Neuronal stem cell (in vitro differentiated cells): ENCODE results near the gene SPRY1.

Source experiments
- DNase-seq: peaks from one replicate; pipeline ENCODE4 v3.0.0-alpha.2; 2013; ENCODE audit warnings: low spot score
- H2AFZ ChIP-seq: one replicate; pipeline ENCODE4 v1.6.1; 2013; ENCODE audit warnings: mild to moderate bottlenecking, low read length, inconsistent platforms
- H2AK5ac ChIP-seq: 2 replicates; pipeline ENCODE4 v1.6.1; 2013; ENCODE audit warnings: low read depth, mild to moderate bottlenecking, inconsistent platforms, low read length, moderate library complexity, mixed read lengths
- H2BK120ac ChIP-seq: 2 replicates; pipeline ENCODE4 v1.6.1; 2013; ENCODE audit warnings: low read depth, mild to moderate bottlenecking, inconsistent platforms, low read length, moderate library complexity, mixed read lengths
- H2BK12ac ChIP-seq: one replicate; pipeline ENCODE4 v1.6.1; 2013; ENCODE audit warnings: low read length, inconsistent platforms
- H2BK15ac ChIP-seq: 2 replicates; pipeline ENCODE4 v1.6.1; 2013; ENCODE audit warnings: mild to moderate bottlenecking, low read length, inconsistent platforms, mixed read lengths
- H2BK5ac ChIP-seq: one replicate; pipeline ENCODE4 v1.6.1; 2013; ENCODE audit warnings: inconsistent platforms, mild to moderate bottlenecking, low read length, moderate library complexity
- H3K14ac ChIP-seq: one replicate; pipeline ENCODE4 v1.6.1; 2013; ENCODE audit warnings: low read length, inconsistent platforms
- H3K18ac ChIP-seq: 2 replicates; pipeline ENCODE4 v1.6.1; 2013; ENCODE audit warnings: low read length, inconsistent platforms
- H3K23ac ChIP-seq: 2 replicates; pipeline ENCODE4 v1.6.1; 2013; ENCODE audit warnings: low read depth, mild to moderate bottlenecking, mixed read lengths, low read length, inconsistent platforms; ENCODE audit not compliant: poor library complexity
- H3K27ac ChIP-seq: replicated peaks from 3 replicates; pipeline ENCODE4 v1.5.1; 2013; ENCODE audit warnings: low read length, inconsistent platforms
- H3K27me3 ChIP-seq, 3 experiments: 2 replicates each; pipeline ENCODE4 v1.6.1; 2013; ENCODE audit warnings: low read length in 3 of 3, mild to moderate bottlenecking in 2 of 3, inconsistent platforms in 1 of 3, low read depth in 1 of 3, mixed read lengths in 1 of 3, moderate library complexity in 1 of 3; ENCODE audit not compliant: control insufficient read depth in 3 of 3, insufficient read depth in 3 of 3
- H3K36me3 ChIP-seq, 2 donors: replicated peaks in 1 of 2; 2 replicates each; pipeline ENCODE4 v1.6.1; 2013; ENCODE audit warnings: low read length in 2 of 2; ENCODE audit not compliant: control insufficient read depth in 2 of 2, insufficient read depth in 2 of 2
- H3K4ac ChIP-seq: 2 replicates; pipeline ENCODE4 v1.6.1; 2013; ENCODE audit warnings: inconsistent platforms, mild to moderate bottlenecking, low read length, moderate library complexity
- H3K4me1 ChIP-seq, 2 donors: 1 replicate in 1 of 2; 2 replicates in 1 of 2; pipeline ENCODE4 v1.6.1; 2013; ENCODE audit warnings: low read length in 2 of 2, low read depth in 1 of 2; ENCODE audit not compliant: control insufficient read depth in 2 of 2, insufficient read depth in 1 of 2
- H3K4me2 ChIP-seq: one replicate; pipeline ENCODE4 v1.6.1; 2013; ENCODE audit warnings: mild to moderate bottlenecking, low read length, inconsistent platforms; ENCODE audit not compliant: insufficient read depth, poor library complexity, severe bottlenecking
- H3K4me3 ChIP-seq, 2 donors: 2 replicates each; pipeline ENCODE4 v1.5.1; 2013; ENCODE audit warnings: low read length in 2 of 2, mild to moderate bottlenecking in 2 of 2, inconsistent platforms in 1 of 2, moderate library complexity in 1 of 2
- H3K79me1 ChIP-seq: one replicate; pipeline ENCODE4 v1.6.1; 2013; ENCODE audit warnings: low read depth, mild to moderate bottlenecking, inconsistent platforms, low read length, moderate library complexity
- H3K9ac ChIP-seq: one replicate; pipeline ENCODE4 v1.6.1; 2013; ENCODE audit warnings: mild to moderate bottlenecking, low read depth, low read length, inconsistent platforms; ENCODE audit not compliant: poor library complexity
- H3K9me3 ChIP-seq, 2 donors: replicated peaks in 1 of 2; 2 replicates each; pipeline versions ENCODE3 to v1.6.1; 2013; ENCODE audit warnings: low read length in 2 of 2, mild to moderate bottlenecking in 2 of 2, inconsistent platforms in 1 of 2, low read depth in 1 of 2, mixed read lengths in 1 of 2, moderate library complexity in 1 of 2; ENCODE audit not compliant: control insufficient read depth in 2 of 2, insufficient read depth in 1 of 2
- H4K8ac ChIP-seq: one replicate; pipeline ENCODE4 v1.6.1; 2013; ENCODE audit warnings: low read depth, mild to moderate bottlenecking, inconsistent platforms, low read length, moderate library complexity
- H4K91ac ChIP-seq: one replicate; pipeline ENCODE4 v1.6.1; 2013; ENCODE audit warnings: low read length, low read depth, mild to moderate bottlenecking, inconsistent platforms; ENCODE audit not compliant: poor library complexity
- WGBS, 2 donors: extraction: QIAGEN DNeasy Blood & Tissue Kit; methylation state at CpG; one replicate each; pipeline ENCODE4 v1.1.7; 2013; ENCODE audit warnings: missing lambda C conversion rate in 2 of 2, mixed read lengths in 1 of 2; ENCODE audit not compliant: insufficient read length in 2 of 2, insufficient replicate concordance in 1 of 2; ENCODE audit errors: extremely low coverage in 2 of 2; 5-methylcytosine and 5-hydroxymethylcytosine counted together

The SPRY1 gene

DNA sequence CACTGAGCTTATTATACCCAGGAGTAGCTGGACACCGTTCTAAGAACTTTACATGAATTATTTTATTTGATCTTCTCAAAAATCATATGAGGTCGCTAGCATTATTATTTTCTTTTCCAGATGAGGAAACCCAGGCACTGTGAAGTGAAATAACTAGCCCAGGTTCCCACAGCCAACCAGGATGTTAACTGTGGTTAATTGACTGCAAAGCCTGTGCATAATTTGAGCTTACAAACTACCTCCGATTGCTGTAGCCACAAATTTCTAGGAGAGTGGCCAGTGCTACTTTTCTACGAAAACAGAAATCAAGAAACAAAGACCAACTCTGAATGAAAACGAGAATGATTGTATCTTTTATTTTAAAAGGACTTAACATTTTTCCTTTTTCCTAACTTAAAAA lies 27.2 kb downstream of the SPRY1 start:
- H3K36me3 ChIP-seq, result peaks cover 0 to 2% of the 10 kb centered on the region in 2 donors
- H3K18ac ChIP-seq, result no peak overlapping the region
- H3K27ac ChIP-seq, result no peak overlapping the region
- no peak overlapping the region for H2BK120ac ChIP-seq
- no peak overlapping the region for H2AK5ac ChIP-seq
- peaks cover 2 to 35% of the 10 kb centered on the region in 2 donors for H3K9me3 ChIP-seq
- peaks cover 0 to 2% of the 10 kb centered on the region in 2 donors for H3K4me1 ChIP-seq
- H4K91ac ChIP-seq, result no peak overlapping the region
- H2BK15ac ChIP-seq, result no peak overlapping the region
- no peak overlapping the region for H3K4ac ChIP-seq
- no peaks in the 10 kb centered on the region for H3K79me1 ChIP-seq
- DNase-seq, result no peak
- no peak overlapping the region for H3K9ac ChIP-seq
- H2BK12ac ChIP-seq, result no peak overlapping the region
- H4K8ac ChIP-seq, result no peak overlapping the region
- no peak overlapping the region for H3K23ac ChIP-seq
- no peak overlapping the region for H3K4me2 ChIP-seq
- H2BK5ac ChIP-seq, result no peak overlapping the region
- H3K14ac ChIP-seq, result no peak overlapping the region
- no CpG with 5 or more reads among the region's 5 CpGs for WGBS, 2 donors
- H3K27me3 ChIP-seq, result no peaks in the 10 kb centered on the region
- no peak overlapping the region for H2AFZ ChIP-seq
- no peak overlapping the region for H3K4me3 ChIP-seq

DNA sequence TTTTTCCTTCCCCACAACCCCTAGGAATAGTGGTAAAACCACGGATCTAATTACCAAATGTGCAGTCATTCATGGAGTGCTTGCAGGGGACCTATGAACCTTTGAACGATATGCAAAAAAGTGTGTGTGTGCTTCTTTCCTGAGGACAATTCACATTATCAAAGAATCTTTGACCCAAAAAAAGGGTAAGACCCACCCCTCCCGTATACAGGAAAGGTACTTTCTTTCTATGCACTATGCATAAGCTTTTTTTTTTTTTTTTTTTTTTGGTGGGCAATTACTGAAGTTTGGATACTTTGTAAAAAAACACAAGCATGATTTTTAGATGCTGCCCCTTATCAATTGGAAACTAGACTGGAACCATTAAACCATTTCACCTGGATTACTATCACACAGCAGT lies 31.4 kb downstream of the SPRY1 start:
- Histone ChIP-seq H2BK5ac (no peak overlapping the region), H3K27me3 (no peaks in the 10 kb centered on the region), H2AFZ (no peak overlapping the region), H3K36me3 (peaks cover 0 to 2% of the 10 kb centered on the region in 2 donors), H3K27ac (no peak overlapping the region), H2AK5ac (no peak overlapping the region), H3K4ac (no peak overlapping the region), H2BK15ac (no peak overlapping the region), H3K23ac (no peak overlapping the region), H3K4me2 (no peak overlapping the region), H2BK12ac (no peak overlapping the region), H3K4me1 (no peaks in the 10 kb centered on the region), H4K8ac (no peak overlapping the region), H4K91ac (no peak overlapping the region), H2BK120ac (no peak overlapping the region), H3K9me3 (peaks cover 5 to 35% of the 10 kb centered on the region in 2 donors), H3K4me3 (no peak overlapping the region), H3K9ac (no peak overlapping the region), H3K14ac (no peak overlapping the region), H3K79me1 (no peaks in the 10 kb centered on the region), H3K18ac (no peak overlapping the region)
- no peak for DNase-seq
- WGBS, 2 donors, result no CpG with 5 or more reads among the region's 3 CpGs

DNA sequence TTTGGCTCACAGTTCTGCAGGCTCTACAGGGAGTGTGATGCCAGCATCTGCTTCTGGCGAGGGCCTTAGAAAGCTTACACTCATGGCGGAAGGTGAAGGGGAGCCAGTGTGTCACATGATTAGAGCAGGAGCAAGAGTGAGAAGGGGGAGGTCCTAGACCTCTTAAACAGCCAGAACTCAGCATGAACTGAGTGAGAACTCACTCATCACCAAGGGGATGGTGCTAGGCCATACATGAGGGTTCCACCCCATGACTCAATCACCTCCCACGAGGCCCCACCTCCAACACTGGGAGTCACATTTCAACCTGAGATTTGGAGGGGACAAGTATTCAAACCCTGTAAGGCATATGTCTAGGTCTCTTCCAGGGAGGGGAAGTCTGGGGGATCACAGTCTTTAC lies 33.4 kb downstream of the SPRY1 start:
- Histone ChIP-seq H3K36me3 (peaks cover 0 to 2% of the 10 kb centered on the region in 2 donors), H3K23ac (no peak overlapping the region), H3K14ac (no peak overlapping the region), H2AK5ac (no peak overlapping the region), H3K9me3 (peaks cover 5 to 32% of the 10 kb centered on the region in 2 donors), H4K91ac (no peak overlapping the region), H2AFZ (no peak overlapping the region), H2BK12ac (no peak overlapping the region), H3K4ac (no peak overlapping the region), H2BK15ac (no peak overlapping the region), H3K9ac (no peak overlapping the region), H3K18ac (peak overlapping the region; percentile 44), H2BK5ac (no peak overlapping the region), H3K4me3 (no peak overlapping the region), H3K27ac (no peak overlapping the region), H3K4me1 (no peaks in the 10 kb centered on the region), H2BK120ac (no peak overlapping the region), H3K4me2 (no peak overlapping the region), H3K79me1 (no peaks in the 10 kb centered on the region), H4K8ac (no peak overlapping the region), H3K27me3 (no peaks in the 10 kb centered on the region)
- no peak for DNase-seq
- WGBS, 2 donors, result no CpG with 5 or more reads among the region's 3 CpGs

DNA sequence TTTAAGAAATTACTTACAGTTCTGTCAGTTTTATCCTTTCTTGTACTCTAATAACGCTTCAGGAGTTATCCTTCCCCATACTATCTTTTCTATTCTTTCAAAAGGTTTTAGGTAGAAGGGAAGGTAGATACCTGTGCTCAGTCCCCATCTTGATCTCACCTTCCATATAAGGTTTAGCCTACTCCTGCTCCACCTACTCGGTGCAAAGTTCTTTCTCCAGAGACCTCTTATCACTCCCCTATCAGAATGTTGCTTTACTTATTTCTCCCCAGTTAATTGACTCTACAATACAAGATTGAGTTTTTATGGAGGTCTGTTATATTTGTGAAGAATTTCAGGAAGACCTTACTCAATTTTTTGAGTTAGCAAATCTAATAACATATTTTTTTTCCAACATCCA lies 33.9 kb downstream of the SPRY1 start:
- no CpG with 5 or more reads among the region's 2 CpGs for WGBS, 2 donors
- H2BK120ac ChIP-seq, result no peak overlapping the region
- peaks cover 7 to 34% of the 10 kb centered on the region in 2 donors for H3K9me3 ChIP-seq
- no peak overlapping the region for H3K9ac ChIP-seq
- H2AFZ ChIP-seq, result no peak overlapping the region
- H3K36me3 ChIP-seq, result peaks cover 0 to 2% of the 10 kb centered on the region in 2 donors
- no peak overlapping the region for H3K18ac ChIP-seq
- no peaks in the 10 kb centered on the region for H3K79me1 ChIP-seq
- no peak overlapping the region for H2BK5ac ChIP-seq
- no peak for DNase-seq
- H3K27me3 ChIP-seq, result no peaks in the 10 kb centered on the region
- H4K8ac ChIP-seq, result no peak overlapping the region
- no peak overlapping the region for H3K4me3 ChIP-seq
- H4K91ac ChIP-seq, result no peak overlapping the region
- no peak overlapping the region for H3K14ac ChIP-seq
- H3K23ac ChIP-seq, result no peak overlapping the region
- H3K4me1 ChIP-seq, result no peaks in the 10 kb centered on the region
- H3K4ac ChIP-seq, result no peak overlapping the region
- no peak overlapping the region for H2BK15ac ChIP-seq
- H3K4me2 ChIP-seq, result no peak overlapping the region
- no peak overlapping the region for H2BK12ac ChIP-seq
- no peak overlapping the region for H2AK5ac ChIP-seq
- H3K27ac ChIP-seq, result no peak overlapping the region
